Uterus (tissue), 4 donors: ENCODE results near the gene BCAS3. TPM values are rescaled to one million over a fixed set of nuclear protein-coding genes. Genes with fewer than 3 reads are reported as not detected.
A peak's percentile ranks its signal among the peaks of the same experiment; 100 is the strongest.

Source experiments
- DNase-seq, 2 donors: peaks; one replicate each; pipeline ENCODE4 v3.0.0-alpha.2; 2019 to 2020
- H3K27ac ChIP-seq, 2 donors: fragments of 200-600 bp; sonication (generic); 1 replicate in 1 of 2; 2 replicates in 1 of 2; pipeline ENCODE4 v1.5.1; 2016 to 2018
- H3K27me3 ChIP-seq, 2 donors: fragments of 200-600 bp; sonication (generic); one replicate each; pipeline ENCODE4 v1.5.1; 2018 to 2019; ENCODE audit warnings: control low read depth in 1 of 2
- H3K36me3 ChIP-seq, 2 donors: fragments of 200-600 bp; sonication (generic); one replicate each; pipeline ENCODE4 v1.5.1; 2019; ENCODE audit warnings: control low read depth in 1 of 2
- H3K4me1 ChIP-seq, 2 donors: fragments of 200-600 bp; sonication (generic); one replicate each; pipeline ENCODE4 v1.5.1; 2018 to 2019; ENCODE audit warnings: control low read depth in 1 of 2
- H3K4me3 ChIP-seq, 2 donors: fragments of 200-600 bp; sonication (generic); 1 replicate in 1 of 2; 2 replicates in 1 of 2; pipeline ENCODE4 v1.5.1; 2018 to 2019; ENCODE audit warnings: mild to moderate bottlenecking in 1 of 2
- H3K9me3 ChIP-seq, 2 donors: fragments of 200-600 bp; sonication (generic); one replicate each; pipeline ENCODE4 v1.5.1; 2019; ENCODE audit warnings: control low read depth in 1 of 2
- CTCF ChIP-seq, 4 experiments: fragments of 200-600 bp in 2 of 4; fragments of 450-650 bp in 2 of 4; sonication (generic) in 2 of 4; IDR thresholded peaks; one replicate each; pipeline ENCODE4 v1.5.1; 2016 to 2019; ENCODE audit warnings: antibody characterized with exemption in 4 of 4, mild to moderate bottlenecking in 2 of 4, moderate library complexity in 1 of 4
- POLR2A ChIP-seq, 2 donors: fragments of 450-650 bp; IDR thresholded peaks; one replicate each; pipeline ENCODE4 v1.6.1; 2016; ENCODE audit warnings: antibody characterized with exemption in 2 of 2, mild to moderate bottlenecking in 1 of 2, moderate library complexity in 1 of 2
- intact Hi-C: fragments of 100-400 bp; cut with DNase I; formaldehyde crosslinking; loops from one replicate; pipeline ENCODE4 v1.15.1; 2023; ENCODE audit warnings: low total_unique reads
- total RNA-seq, 4 donors: library from RNA; depleted of rRNA in 3 of 4; stranded (reverse); fragments of >200 nt in 3 of 4; gene quantifications; one replicate each; pipeline versions ENCODE4 v1.1.0 to v1.2.4, GENCODE V29; 2014 to 2023
- donor health status: DM: yes; HTN: yes; CAD: no.

Gene BCAS3
- total RNA-seq, 4 donors from 2014 or later = 42.6 to 147 (median 83.7) TPM

GRCh38 chr17:61289408-61290385 lies 612.0 kb downstream of the BCAS3 start:
- DNase-seq = no peak
- no peak overlapping the region for H3K4me3 ChIP-seq
- intact Hi-C loops = no loop called here
- no peak for TF ChIP-seq CTCF (IDR thresholded peaks at IDR 0.05)
- no peaks in the 10 kb centered on the region for H3K36me3 ChIP-seq
- no peaks in the 10 kb centered on the region for H3K27me3 ChIP-seq
- no peaks in the 10 kb centered on the region for H3K9me3 ChIP-seq
- H3K4me1 ChIP-seq = peaks cover 0 to 10% of the 10 kb centered on the region in 2 donors
- peak overlapping the region; percentile 35 to 60 for H3K27ac ChIP-seq

DNA sequence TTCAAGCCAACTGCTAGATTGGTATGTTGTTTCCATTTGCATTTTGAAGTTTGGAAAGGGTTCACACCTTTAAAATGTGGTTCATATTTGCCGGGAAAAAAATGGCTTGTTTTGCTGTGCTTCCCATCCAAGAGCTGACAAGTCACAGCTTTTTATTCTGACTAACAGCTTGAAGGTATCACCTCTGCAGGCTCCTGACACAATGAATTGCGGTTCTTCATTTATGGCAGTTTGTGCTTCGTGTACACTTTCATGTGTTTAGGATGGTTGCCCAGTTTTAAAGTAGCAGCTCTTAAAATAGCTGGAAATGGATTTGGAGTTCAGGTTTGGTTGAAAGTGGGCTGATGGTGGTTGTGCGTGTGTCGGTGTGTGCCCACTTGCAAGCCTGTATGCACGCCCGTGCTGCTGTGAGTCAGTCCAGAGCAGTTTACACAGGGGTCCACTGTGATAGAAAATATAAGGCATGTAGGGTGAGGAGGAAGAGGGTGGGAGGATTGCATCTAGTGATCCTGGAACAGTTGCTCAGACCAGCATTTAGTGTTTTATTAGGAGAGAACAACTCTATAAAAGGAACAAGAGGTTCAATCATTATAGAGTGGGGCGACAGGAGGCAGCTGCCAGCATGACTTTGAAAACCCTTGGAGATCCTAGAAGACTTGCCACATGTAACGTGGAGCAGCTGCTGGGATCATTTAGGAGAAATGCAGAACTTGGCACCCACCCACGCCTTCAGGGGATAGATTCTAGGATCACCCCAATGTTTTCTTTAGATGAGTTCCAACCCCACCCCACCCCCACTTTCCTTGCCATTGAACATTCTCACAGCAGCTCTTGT lies 614.0 kb downstream of the BCAS3 start:
- peak in 1 of 2 donors; percentile 44 for DNase-seq
- Histone ChIP-seq H3K27ac (peak overlapping the region; percentile 26 to 60), H3K9me3 (no peaks in the 10 kb centered on the region), H3K36me3 (no peaks in the 10 kb centered on the region), H3K4me3 (no peak overlapping the region), H3K4me1 (peaks cover 0 to 10% of the 10 kb centered on the region in 2 donors), H3K27me3 (no peaks in the 10 kb centered on the region)
- intact Hi-C loops = no loop called here
- TF ChIP-seq POLR2A (IDR thresholded peaks at IDR 0.05) = no peak
- TF ChIP-seq CTCF (IDR thresholded peaks at IDR 0.05) = no peak

DNA sequence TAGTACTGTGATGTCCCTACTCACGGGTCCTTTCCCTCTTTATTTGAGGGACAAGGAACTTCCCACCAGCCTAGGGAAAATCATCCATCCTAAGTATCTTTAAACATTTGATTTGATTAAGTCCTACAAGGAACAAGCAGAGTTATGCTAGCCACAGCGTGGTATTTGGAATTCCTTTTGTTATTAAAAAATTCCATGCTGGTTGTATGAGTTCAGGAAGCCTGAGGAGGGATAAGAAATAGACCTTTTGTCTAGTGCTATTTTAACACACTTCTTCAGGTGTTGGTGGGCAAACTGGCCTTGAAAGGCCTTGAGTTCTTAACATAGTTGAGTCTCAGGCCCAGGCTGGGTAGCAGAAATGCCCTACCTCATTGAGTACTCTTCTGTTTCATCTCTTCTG lies 616.6 kb downstream of the BCAS3 start:
- no peaks in the 10 kb centered on the region for H3K36me3 ChIP-seq
- no peak for DNase-seq
- no peaks in the 10 kb centered on the region for H3K9me3 ChIP-seq
- peaks cover 0 to 10% of the 10 kb centered on the region in 2 donors for H3K4me1 ChIP-seq
- intact Hi-C loops = no loop called here
- H3K4me3 ChIP-seq = no peak overlapping the region
- H3K27me3 ChIP-seq = no peaks in the 10 kb centered on the region
- no peak overlapping the region for H3K27ac ChIP-seq
- no peak for TF ChIP-seq CTCF (IDR thresholded peaks at IDR 0.05)
- TF ChIP-seq POLR2A (IDR thresholded peaks at IDR 0.05) = no peak

- Histone ChIP-seq H3K36me3 (no peaks in the 10 kb centered on the region), H3K27me3 (no peaks in the 10 kb centered on the region), H3K4me1 (peaks cover 0 to 10% of the 10 kb centered on the region in 2 donors), H3K4me3 (no peak overlapping the region), H3K27ac (no peak overlapping the region), H3K9me3 (no peaks in the 10 kb centered on the region)
- no peak for TF ChIP-seq CTCF (IDR thresholded peaks at IDR 0.05)
- no peak for TF ChIP-seq POLR2A (IDR thresholded peaks at IDR 0.05)
- intact Hi-C loops = no loop called here
- no peak for DNase-seq
Measured at GRCh38 chr17:61294777-61295176, 617.1 kb downstream of the BCAS3 start.
